OCI-LY1 (cell line): ENCODE measurements around the gene SSH2.

Source experiments
- EZH2 ChIP-seq: fragments of 200-600 bp; sonication (generic), shearing (Covaris generic); IDR thresholded peaks from 2 replicates; pipeline ENCODE4 v1.8.0; 2017; ENCODE audit warnings: borderline replicate concordance, mixed run types, mild to moderate bottlenecking, antibody characterized with exemption, low read length, moderate library complexity, mixed read lengths
- TF ChIP-seq, protein P1 (sequence below): fragments of 200-600 bp; sonication (generic), shearing (Covaris generic); IDR thresholded peaks from 2 replicates; pipeline ENCODE4 v1.5.1; 2017; ENCODE audit warnings: mild to moderate bottlenecking, antibody characterized with exemption, low read length, moderate library complexity, mixed read lengths

DNA sequence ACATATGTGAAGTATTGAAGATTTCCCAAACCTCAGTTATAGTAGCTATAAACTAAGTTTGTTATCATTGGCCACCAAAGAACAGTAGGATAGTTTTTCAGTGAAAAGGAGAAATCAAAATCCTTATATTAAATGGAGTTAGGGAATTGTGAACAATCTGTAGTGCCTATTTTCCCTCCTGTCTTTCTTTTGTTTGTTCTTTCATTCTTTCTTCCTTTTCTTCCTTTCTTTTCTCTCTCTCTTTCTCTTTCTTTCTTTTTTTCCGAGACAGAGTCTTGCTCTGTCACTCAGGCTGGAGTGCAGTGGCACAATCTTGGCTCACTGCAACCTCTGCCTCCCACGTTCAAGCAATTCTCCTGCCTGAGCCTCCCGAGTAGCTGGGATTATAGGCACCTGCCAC, 48.8 kb downstream of the SSH2 start:
- TF ChIP-seq, protein P1, sequence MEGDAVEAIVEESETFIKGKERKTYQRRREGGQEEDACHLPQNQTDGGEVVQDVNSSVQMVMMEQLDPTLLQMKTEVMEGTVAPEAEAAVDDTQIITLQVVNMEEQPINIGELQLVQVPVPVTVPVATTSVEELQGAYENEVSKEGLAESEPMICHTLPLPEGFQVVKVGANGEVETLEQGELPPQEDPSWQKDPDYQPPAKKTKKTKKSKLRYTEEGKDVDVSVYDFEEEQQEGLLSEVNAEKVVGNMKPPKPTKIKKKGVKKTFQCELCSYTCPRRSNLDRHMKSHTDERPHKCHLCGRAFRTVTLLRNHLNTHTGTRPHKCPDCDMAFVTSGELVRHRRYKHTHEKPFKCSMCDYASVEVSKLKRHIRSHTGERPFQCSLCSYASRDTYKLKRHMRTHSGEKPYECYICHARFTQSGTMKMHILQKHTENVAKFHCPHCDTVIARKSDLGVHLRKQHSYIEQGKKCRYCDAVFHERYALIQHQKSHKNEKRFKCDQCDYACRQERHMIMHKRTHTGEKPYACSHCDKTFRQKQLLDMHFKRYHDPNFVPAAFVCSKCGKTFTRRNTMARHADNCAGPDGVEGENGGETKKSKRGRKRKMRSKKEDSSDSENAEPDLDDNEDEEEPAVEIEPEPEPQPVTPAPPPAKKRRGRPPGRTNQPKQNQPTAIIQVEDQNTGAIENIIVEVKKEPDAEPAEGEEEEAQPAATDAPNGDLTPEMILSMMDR: no peak
- TF ChIP-seq EZH2: no peak
